Measurements from ENCODE around the gene FABP1. TPM values are rescaled to one million over a fixed set of nuclear protein-coding genes. Genes with fewer than 3 reads are reported as not detected.

FABP1 gene
- total RNA-seq, 1 donor from 2014 or later = not detected

DNA sequence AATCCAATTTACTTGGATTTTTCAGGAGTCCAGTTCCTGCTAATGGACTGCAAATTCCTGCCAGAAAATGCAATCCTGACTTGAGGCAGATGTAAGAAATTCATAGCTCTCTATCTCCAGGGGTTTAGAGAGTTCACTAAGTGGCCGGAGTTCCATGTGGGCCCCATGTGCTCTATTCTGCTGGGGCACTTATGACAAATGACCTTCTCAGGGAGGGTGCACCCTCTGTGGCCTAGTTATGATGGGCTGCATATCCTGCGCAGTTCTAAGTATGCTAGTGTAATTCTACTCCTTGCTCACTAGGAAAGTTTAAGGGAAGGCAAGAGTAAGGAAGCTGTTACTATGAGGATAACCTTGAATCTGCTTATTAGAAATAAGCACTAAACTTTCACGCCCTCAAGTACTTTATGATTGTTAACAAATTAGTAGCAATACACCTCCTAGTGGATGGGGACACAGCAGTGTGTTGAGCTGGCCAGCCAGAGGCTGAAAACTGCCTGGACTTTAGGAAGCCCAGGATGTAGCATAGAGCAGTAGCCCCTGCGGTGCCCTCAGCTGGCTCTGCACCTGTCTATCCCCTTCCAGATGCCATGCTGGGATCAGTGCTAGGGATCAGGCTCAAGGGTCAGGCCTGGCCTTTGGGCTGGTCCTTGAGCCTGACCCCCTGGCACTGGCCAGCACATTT, 45.8 kb downstream of the FABP1 start:
- intact Hi-C loops (cut with micrococcal nuclease) = no loop called here

DNA sequence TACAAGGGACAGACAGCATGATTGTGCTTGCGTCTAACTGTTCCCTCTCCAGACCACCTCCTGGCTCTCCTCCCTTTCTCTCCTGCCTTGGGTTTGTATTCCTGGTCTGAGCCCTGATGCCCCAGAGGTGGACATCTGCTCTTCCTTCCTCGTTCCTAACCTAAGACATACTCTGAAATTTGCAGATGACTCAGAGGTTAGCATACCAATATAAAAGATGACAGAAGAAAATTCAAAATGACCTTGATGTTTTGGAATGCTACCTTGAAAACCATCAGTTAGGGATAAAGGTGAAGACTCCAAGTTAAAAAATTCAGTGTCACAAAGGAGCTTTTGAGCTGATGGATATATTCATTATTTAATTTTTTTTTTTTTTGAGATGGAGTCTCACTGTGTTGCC, 47.3 kb downstream of the FABP1 start:
- intact Hi-C loops (cut with micrococcal nuclease) = no loop called here

DNA sequence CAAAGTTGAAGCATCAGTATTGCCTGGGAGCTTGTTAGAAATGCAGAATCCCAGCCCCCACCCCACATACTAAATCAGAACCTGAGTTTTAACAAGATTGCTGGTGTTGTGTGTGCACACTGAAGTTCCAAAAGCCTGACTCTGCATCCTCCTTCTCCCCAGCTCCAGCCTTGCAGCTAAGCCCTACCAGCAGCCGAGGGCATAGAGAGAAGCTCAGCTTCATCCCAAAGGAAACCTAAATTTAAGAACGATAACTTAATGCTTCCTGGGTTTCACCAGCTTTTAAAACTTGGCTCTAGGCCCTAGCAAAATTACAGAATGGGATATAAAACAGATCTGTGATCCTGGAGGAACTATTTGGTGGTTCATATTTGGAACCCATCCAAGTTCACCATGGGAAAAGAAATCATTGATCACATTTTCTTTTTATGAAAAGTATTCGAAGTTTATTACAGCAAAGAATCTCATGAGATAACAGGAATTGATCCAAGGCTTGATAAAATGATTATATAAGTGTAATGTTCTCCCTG, 49.2 kb downstream of the FABP1 start:
- intact Hi-C loops (cut with micrococcal nuclease) = no loop called here

DNA sequence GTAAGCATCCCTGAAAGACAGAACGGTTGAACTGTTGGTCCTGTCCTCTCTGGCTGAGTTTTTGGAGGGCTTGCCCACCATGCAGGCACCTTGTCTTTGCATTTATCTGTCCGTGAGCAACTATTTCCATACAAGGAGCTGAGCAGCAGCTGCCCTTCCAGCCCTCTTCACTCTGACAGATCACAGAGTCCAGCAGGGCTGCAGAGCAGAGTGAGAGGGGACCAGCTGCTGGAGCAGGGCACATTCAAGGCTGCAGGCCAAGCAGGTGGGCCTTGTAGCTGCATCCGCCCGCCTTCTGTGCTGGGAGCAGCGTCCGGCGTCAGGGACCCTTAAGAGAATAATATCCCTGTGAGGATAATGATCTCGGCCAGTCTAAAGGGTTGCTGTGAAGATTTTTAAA, 50.8 kb downstream of the FABP1 start:
- intact Hi-C loops (cut with micrococcal nuclease) = no loop called here

DNA sequence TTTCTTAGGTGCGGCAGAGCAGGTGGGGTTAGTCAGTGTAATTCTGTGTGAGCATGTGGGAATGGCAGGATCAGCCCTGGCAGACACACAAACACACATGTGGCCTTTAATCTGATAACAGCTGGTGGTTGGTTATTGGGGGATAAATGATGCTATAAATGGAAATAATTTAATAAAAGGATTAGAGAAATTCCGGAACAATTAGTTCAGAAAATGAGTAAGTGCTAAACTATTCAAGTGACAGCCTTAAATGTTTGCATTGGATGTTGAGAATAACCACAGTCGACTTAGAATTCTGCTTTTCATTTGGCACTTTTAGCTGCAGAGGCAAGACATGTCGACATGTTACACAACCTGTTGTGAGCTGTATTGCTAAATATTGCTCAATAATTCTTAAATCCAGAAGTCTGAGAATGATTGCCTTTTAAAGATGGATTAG, 53.0 kb downstream of the FABP1 start:
- intact Hi-C loops (cut with micrococcal nuclease) = no loop called here

DNA sequence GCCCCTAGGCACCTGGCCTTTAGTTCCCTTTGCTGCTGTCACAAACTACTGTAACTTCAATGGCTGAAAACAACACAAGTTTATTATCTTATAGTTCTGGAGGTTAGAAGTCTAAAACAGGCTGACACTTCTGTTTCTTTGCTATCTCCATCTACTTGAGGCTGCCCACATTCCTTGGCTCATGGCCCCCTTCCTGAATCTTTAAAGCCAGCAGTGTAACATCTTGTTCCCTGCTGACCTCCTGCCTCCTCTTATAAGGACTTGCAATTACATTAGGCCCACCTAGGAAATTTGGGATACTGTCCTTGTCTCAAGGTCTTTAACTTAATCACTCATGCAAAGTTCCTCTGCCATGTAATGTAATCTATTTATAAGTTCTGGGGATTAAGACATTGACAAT, 53.7 kb downstream of the FABP1 start:
- intact Hi-C loops (cut with micrococcal nuclease) = no loop called here

Other genes starting within 250 kb of the FABP1 start
- 22.6 and 24.3 TPM in 2 replicates for gene RNU2-63P, start 111.5 kb downstream of the FABP1 start, total RNA-seq
- gene KRCC1, start 72.3 kb downstream of the FABP1 start, total RNA-seq = 20.8 and 22.2 TPM in 2 replicates
- not detected in 2 replicates for gene SMYD1, start 60.2 kb downstream of the FABP1 start, total RNA-seq
- gene THNSL2, start 42.3 kb upstream of the FABP1 start, total RNA-seq = 0.14 TPM in 1 of 2 replicates, not detected in the other